ENCODE measurements around the gene CNOT10. TPM values are rescaled to one million over a fixed set of nuclear protein-coding genes. Genes with fewer than 3 reads are reported as not detected.

The CNOT10 gene
- total RNA-seq, 1 donor from 2014 or later = 35.7 TPM

DNA sequence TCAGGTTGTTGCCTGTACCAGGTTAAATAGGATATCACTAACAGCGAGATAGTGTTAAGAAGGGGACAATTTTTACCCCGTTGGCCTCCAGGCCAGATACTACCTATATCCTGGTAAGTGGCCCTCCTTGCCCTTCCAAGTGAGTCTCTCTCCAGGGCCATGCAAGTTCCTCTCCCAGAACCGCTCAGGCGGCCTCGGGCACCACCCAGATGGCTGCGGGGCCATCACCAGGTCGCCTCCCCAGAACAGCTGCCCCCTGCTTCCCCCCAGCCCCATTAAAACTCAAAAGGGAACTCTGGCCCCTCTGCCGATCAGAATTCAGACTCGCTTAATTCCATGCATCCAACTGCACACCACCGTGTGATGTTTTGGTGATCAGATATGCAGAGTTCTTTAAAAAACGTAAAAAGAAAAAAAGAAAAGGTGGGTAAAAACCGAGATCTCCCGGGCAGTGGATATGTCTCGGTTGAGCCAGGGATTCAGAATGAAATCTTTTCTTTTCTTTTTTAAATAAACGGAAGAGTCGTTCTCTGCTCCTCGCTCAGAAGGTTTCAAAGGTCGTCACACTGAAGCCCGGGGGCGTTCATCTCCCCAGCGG lies 131.0 kb downstream of the CNOT10 start:
- peaks cover 11% of the 10 kb centered on the region for H3K4me1 ChIP-seq
- H3K4me3 ChIP-seq = peak overlapping the region; percentile 59
- no peak for DNase-seq
- TF ChIP-seq, protein P1, sequence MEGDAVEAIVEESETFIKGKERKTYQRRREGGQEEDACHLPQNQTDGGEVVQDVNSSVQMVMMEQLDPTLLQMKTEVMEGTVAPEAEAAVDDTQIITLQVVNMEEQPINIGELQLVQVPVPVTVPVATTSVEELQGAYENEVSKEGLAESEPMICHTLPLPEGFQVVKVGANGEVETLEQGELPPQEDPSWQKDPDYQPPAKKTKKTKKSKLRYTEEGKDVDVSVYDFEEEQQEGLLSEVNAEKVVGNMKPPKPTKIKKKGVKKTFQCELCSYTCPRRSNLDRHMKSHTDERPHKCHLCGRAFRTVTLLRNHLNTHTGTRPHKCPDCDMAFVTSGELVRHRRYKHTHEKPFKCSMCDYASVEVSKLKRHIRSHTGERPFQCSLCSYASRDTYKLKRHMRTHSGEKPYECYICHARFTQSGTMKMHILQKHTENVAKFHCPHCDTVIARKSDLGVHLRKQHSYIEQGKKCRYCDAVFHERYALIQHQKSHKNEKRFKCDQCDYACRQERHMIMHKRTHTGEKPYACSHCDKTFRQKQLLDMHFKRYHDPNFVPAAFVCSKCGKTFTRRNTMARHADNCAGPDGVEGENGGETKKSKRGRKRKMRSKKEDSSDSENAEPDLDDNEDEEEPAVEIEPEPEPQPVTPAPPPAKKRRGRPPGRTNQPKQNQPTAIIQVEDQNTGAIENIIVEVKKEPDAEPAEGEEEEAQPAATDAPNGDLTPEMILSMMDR (IDR thresholded peaks at IDR 0.05) = no peak
- intact Hi-C loops (cut with DNase I) = no loop called here
- no peaks in the 10 kb centered on the region for H3K9me3 ChIP-seq
- peaks cover 49% of the 10 kb centered on the region for H3K27me3 ChIP-seq (ENCODE audit: low read depth)
- H3K36me3 ChIP-seq = no peaks in the 10 kb centered on the region
- no peak for ATAC-seq
- no peak overlapping the region for H3K27ac ChIP-seq

DNA sequence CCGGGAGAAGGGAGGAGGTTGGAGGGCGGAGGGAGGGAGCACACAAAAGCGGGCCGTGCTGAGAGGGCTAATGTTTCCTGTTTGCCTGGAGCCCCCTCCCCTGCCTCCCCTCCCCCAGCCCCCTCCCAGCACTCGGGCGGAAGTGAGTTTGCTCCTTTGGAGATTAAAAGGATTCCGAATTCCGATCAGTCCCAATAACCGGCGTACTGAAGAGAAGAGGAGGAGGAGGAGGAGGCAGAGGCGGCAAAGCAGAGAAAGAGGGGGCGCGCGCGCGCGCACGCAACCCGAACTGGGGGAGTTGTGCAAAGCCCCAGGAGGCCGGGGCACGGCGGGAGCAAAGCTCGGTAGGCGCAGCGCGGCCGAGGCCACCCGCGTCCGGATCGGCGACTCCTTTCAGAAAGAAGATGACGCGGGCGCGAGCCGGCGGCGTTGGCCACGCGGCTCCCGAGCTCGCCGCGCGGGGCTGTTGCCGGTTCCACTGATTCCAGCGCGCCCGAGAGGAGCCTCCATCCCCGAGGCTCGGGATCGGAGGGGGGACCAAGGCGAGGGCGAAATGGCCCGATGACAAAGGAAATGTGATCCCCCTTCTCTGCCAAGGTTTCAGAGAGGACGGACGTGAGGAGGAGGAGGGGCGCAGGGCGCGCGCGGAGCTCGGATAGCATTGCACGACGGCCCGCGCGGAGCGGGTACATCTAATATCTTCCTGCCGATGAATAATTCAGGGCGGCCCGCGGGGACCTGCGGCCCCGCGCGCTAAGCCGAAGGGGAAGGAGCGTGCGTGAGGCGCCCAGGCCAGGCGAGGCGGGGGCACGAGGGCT lies 131.7 kb downstream of the CNOT10 start:
- TF ChIP-seq, protein P1 (IDR thresholded peaks at IDR 0.05) = no peak
- Histone ChIP-seq H3K27me3 (ENCODE audit: low read depth) (peaks cover 54% of the 10 kb centered on the region), H3K36me3 (no peaks in the 10 kb centered on the region), H3K4me1 (peaks cover 16% of the 10 kb centered on the region), H3K9me3 (no peaks in the 10 kb centered on the region), H3K4me3 (peak overlapping the region; percentile 59), H3K27ac (no peak overlapping the region)
- DNase-seq (peak; percentile 59), ATAC-seq (peak; percentile 7)
- intact Hi-C loops (cut with DNase I) = no loop called here

DNA sequence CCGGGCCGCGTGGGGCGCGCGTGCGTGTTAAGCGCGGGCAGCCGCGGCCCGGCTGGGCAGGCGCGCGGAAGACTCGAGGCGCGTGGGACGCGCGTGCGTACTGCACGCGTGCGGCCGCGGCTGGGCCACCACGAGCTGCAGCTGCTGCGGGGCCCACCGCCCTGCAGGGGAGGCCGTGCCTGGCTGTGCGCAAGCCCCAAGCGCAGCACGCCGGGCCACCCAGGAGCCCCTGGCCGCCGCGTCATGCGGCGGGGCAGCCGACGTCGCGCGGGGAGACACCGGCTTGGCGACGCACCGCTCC lies 132.2 kb downstream of the CNOT10 start:
- Histone ChIP-seq H3K27ac (no peak overlapping the region), H3K4me3 (peak overlapping the region; percentile 59), H3K27me3 (ENCODE audit: low read depth) (peaks cover 58% of the 10 kb centered on the region), H3K36me3 (no peaks in the 10 kb centered on the region), H3K9me3 (no peaks in the 10 kb centered on the region), H3K4me1 (peaks cover 16% of the 10 kb centered on the region)
- ATAC-seq (peak; percentile 13 to 24), DNase-seq (no peak)
- intact Hi-C loops (cut with DNase I) = no loop called here
- TF ChIP-seq, protein P1 (IDR thresholded peaks at IDR 0.05) = no peak

DNA sequence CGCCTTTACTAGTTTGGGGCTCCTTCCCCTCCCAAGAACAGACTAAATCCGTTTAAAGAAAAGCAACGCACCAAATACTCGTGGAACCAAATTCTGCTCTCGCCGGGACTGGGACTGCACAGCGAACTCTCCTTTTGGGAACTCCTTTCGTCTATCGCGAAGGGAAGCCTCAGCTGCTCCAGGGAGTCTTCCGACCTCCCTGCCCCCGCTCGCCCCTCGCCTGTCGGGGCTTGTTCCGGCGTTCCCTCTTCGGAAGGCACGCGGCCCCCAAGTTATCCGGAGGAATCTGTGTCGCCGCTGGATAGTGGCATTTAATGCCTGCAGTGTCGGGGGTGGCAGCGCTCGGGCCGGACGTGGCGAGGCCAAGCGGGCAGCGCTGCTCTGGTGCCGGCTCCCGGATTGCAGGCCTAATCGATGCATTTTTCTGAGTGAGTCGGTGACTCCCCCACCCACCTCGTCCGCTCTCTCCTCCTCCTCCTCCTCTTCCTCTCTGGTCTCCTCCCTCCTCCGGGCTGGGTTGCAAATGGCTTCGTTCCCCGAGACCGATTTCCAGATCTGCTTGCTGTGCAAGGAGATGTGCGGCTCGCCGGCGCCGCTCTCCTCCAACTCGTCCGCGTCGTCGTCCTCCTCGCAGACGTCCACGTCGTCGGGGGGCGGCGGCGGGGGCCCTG lies 132.7 kb downstream of the CNOT10 start, which contains the start of gene TRIM71:
TRIM71 (plus strand) TSS at position 440 of the 671 bp plus-strand sequence; CDS start at position 524, 84 bp downstream.
- DNase-seq = no peak
- peaks cover 16% of the 10 kb centered on the region for H3K4me1 ChIP-seq
- TF ChIP-seq, protein P1 (IDR thresholded peaks at IDR 0.05) = no peak
- intact Hi-C loops (cut with DNase I) = no loop called here
- peaks cover 60% of the 10 kb centered on the region for H3K27me3 ChIP-seq (ENCODE audit: low read depth)
- ATAC-seq = no peak
- H3K9me3 ChIP-seq = no peaks in the 10 kb centered on the region
- H3K27ac ChIP-seq = peak within 1 kb of the TSS; percentile 74
- H3K4me3 ChIP-seq = peak within 1 kb of the TSS; percentile 59
- H3K36me3 ChIP-seq = no peaks in the 10 kb centered on the region

DNA sequence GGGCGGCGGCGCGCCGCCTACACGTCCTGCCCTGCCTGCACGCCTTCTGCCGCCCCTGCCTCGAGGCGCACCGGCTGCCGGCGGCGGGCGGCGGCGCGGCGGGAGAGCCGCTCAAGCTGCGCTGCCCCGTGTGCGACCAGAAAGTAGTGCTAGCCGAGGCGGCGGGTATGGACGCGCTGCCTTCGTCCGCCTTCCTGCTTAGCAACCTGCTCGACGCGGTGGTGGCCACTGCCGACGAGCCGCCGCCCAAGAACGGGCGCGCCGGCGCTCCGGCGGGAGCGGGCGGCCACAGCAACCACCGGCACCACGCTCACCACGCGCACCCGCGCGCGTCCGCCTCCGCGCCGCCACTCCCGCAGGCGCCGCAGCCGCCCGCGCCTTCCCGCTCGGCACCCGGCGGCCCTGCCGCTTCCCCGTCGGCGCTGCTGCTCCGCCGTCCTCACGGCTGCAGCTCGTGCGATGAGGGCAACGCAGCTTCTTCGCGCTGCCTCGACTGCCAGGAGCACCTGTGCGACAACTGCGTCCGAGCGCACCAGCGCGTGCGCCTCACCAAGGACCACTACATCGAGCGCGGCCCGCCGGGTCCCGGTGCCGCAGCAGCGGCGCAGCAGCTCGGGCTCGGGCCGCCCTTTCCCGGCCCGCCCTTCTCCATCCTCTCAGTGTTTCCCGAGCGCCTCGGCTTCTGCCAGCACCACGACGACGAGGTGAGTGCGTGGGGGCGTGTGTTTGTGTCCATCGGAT lies 133.4 kb downstream of the CNOT10 start:
- Histone ChIP-seq H3K36me3 (no peaks in the 10 kb centered on the region), H3K4me1 (peaks cover 16% of the 10 kb centered on the region), H3K4me3 (peak overlapping the region; percentile 59), H3K27me3 (ENCODE audit: low read depth) (peaks cover 60% of the 10 kb centered on the region), H3K27ac (peak overlapping the region; percentile 74), H3K9me3 (no peaks in the 10 kb centered on the region)
- TF ChIP-seq, protein P1 (IDR thresholded peaks at IDR 0.05) = no peak
- DNase-seq (peak; percentile 60), ATAC-seq (peak; percentile 11 to 28)
- intact Hi-C loops (cut with DNase I) = no loop called here
